Breast epithelium (tissue), 4 donors: Measurements from ENCODE around the gene VKORC1. TPM values are rescaled to one million over a fixed set of nuclear protein-coding genes. Genes with fewer than 3 reads are reported as not detected.

Experiments used
- DNase-seq, 2 donors: peaks; one replicate each; pipeline ENCODE4 v3.0.0-alpha.2; 2019; ENCODE audit warnings: low spot score in 2 of 2
- H3K27ac ChIP-seq, 2 donors: fragments of 200-600 bp; sonication (generic) in 1 of 2; one replicate each; pipeline ENCODE4 v1.5.1; 2016 to 2019; ENCODE audit warnings: mild to moderate bottlenecking in 1 of 2
- H3K27me3 ChIP-seq, 2 donors: fragments of 200-600 bp; sonication (generic) in 1 of 2; one replicate each; pipeline versions ENCODE4 v1.5.1 to v1.6.0; 2017 to 2019; ENCODE audit warnings: control low read depth in 1 of 2, mild to moderate bottlenecking in 1 of 2
- H3K36me3 ChIP-seq: fragments of 200-600 bp; one replicate; pipeline ENCODE4 v1.5.1; 2019
- H3K4me1 ChIP-seq, 2 donors: fragments of 200-600 bp; sonication (generic); one replicate each; pipeline ENCODE4 v1.5.1; 2016 to 2019; ENCODE audit warnings: control low read depth in 1 of 2
- H3K4me3 ChIP-seq, 3 donors: fragments of 200-600 bp; sonication (generic); 1 replicate in 2 of 3; 2 replicates in 1 of 3; pipeline ENCODE4 v1.5.1; 2016 to 2019; ENCODE audit warnings: mild to moderate bottlenecking in 3 of 3, moderate library complexity in 2 of 3
- H3K9me3 ChIP-seq, 2 donors: fragments of 200-600 bp; sonication (generic) in 1 of 2; one replicate each; pipeline ENCODE4 v1.5.1; 2016 to 2019; ENCODE audit warnings: control low read depth in 1 of 2
- CTCF ChIP-seq, 3 donors: fragments of 450-650 bp; IDR thresholded peaks; one replicate each; pipeline ENCODE4 v1.5.1; 2016 to 2017; ENCODE audit warnings: antibody characterized with exemption in 3 of 3, mild to moderate bottlenecking in 3 of 3, moderate library complexity in 3 of 3
- POLR2A ChIP-seq: fragments of 450-650 bp; IDR thresholded peaks from one replicate; pipeline ENCODE4 v1.6.1; 2016; ENCODE audit warnings: antibody characterized with exemption, mild to moderate bottlenecking, moderate library complexity
- POLR2AphosphoS5 ChIP-seq, 3 donors: sonication (generic); formaldehyde crosslinking; IDR thresholded peaks; one replicate each; pipeline ENCODE4 v1.6.1; 2017; ENCODE audit warnings: antibody characterized with exemption in 3 of 3
- intact Hi-C: fragments of 100-400 bp; cut with DNase I; formaldehyde crosslinking; loops from one replicate; pipeline ENCODE4 v1.15.1; 2023; ENCODE audit warnings: low total_unique reads
- total RNA-seq, 3 donors: library from RNA; depleted of rRNA; stranded (reverse); fragments of >200 nt; gene quantifications; one replicate each; pipeline ENCODE4 v1.1.0, GENCODE V29; 2016

VKORC1 gene
- total RNA-seq, 3 donors from 2014 or later = 82.6 to 143 (median 86.3) TPM

DNA sequence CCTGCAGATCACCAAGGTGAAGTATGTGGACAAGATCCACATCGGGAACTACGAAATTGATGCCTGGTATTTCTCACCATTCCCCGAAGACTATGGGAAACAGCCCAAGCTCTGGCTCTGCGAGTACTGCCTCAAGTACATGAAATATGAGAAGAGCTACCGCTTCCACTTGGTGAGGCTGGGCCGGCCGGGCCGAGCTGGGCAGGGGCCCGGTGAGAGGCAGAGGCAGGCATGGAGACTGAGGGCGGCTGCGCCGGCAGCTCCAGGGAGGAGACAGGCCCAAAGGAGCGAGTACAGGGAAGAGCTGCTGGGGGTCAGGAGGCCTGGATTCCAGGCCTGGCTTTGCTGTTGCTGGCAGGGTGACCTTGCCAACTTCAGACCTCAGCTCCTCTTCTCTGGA is 32.6 kb upstream of the VKORC1 start:
- no peaks in the 10 kb centered on the region for H3K36me3 ChIP-seq
- intact Hi-C loops = no loop called here
- H3K27me3 ChIP-seq = no peaks in the 10 kb centered on the region
- H3K9me3 ChIP-seq = no peaks in the 10 kb centered on the region
- TF ChIP-seq POLR2AphosphoS5 (IDR thresholded peaks at IDR 0.05) = no peak
- no peak for TF ChIP-seq CTCF (IDR thresholded peaks at IDR 0.05)
- no peak for TF ChIP-seq POLR2A
- H3K27ac ChIP-seq = peak overlapping the region; percentile 95
- no peak overlapping the region for H3K4me3 ChIP-seq
- DNase-seq = no peak
- H3K4me1 ChIP-seq = peaks cover 4 to 45% of the 10 kb centered on the region in 2 donors

- no peaks in the 10 kb centered on the region for H3K9me3 ChIP-seq
- H3K27ac ChIP-seq = peak overlapping the region; percentile 95
- intact Hi-C loops = no loop called here
- no peak for DNase-seq
- peaks cover 4 to 32% of the 10 kb centered on the region in 2 donors for H3K4me1 ChIP-seq
- H3K27me3 ChIP-seq = no peaks in the 10 kb centered on the region
- no peaks in the 10 kb centered on the region for H3K36me3 ChIP-seq
- H3K4me3 ChIP-seq = no peak overlapping the region
- TF ChIP-seq POLR2AphosphoS5 (IDR thresholded peaks at IDR 0.05) (no peak), CTCF (IDR thresholded peaks at IDR 0.05) (no peak), POLR2A (no peak)
Observed at GRCh38 chr16:31125844-31126243, 31.2 kb upstream of the VKORC1 start.

GRCh38 chr16:31120129-31120528 is 25.5 kb upstream of the VKORC1 start:
- TF ChIP-seq CTCF (IDR thresholded peaks at IDR 0.05) = no peak
- no peak for TF ChIP-seq POLR2A
- no peak for TF ChIP-seq POLR2AphosphoS5 (IDR thresholded peaks at IDR 0.05)
- Histone ChIP-seq H3K4me3 (no peak overlapping the region), H3K36me3 (peaks cover 5% of the 10 kb centered on the region), H3K27me3 (no peaks in the 10 kb centered on the region), H3K9me3 (no peaks in the 10 kb centered on the region), H3K27ac (peak overlapping the region; percentile 95 to 99), H3K4me1 (peaks cover 0 to 5% of the 10 kb centered on the region in 2 donors)
- DNase-seq = no peak
- intact Hi-C loops = no loop called here

GRCh38 chr16:31118223-31119155 is 23.9 kb upstream of the VKORC1 start:
- H3K4me3 ChIP-seq = peak overlapping the region; percentile 67 to 88 (median 78)
- H3K27ac ChIP-seq = peak overlapping the region; percentile 95 to 99
- TF ChIP-seq POLR2AphosphoS5 (IDR thresholded peaks at IDR 0.05) (peak in 2 of 3 donors; percentile 13 to 56), POLR2A (no peak), CTCF (IDR thresholded peaks at IDR 0.05) (no peak)
- H3K4me1 ChIP-seq = peaks cover 0 to 5% of the 10 kb centered on the region in 2 donors
- H3K27me3 ChIP-seq = no peaks in the 10 kb centered on the region
- H3K36me3 ChIP-seq = peaks cover 5% of the 10 kb centered on the region
- intact Hi-C loops = no loop called here
- no peak for DNase-seq
- no peaks in the 10 kb centered on the region for H3K9me3 ChIP-seq
